Spinal cord (tissue), 4 donors: ENCODE data around the gene SEC14L5. TPM values are rescaled to one million over a fixed set of nuclear protein-coding genes. Genes with fewer than 3 reads are reported as not detected.

Source experiments
- polyA plus RNA-seq, 2 donors: library from polyadenylated mRNA; unstranded; fragments of 120-200 nt; gene quantifications; one replicate each; pipeline ENCODE4 v1.2.1, GENCODE V29; 2013; ENCODE audit not compliant: insufficient read length in 2 of 2
- total RNA-seq, 2 donors: library from RNA; depleted of rRNA in 1 of 2; stranded (reverse); fragments of 120-200 nt in 1 of 2; fragments of >200 nt in 1 of 2; gene quantifications; one replicate each; pipeline versions ENCODE4 v1.2.3 to v1.2.4, GENCODE V29; 2013 to 2014

SEC14L5 gene
- total and polyA plus RNA-seq, 4 donors = 0.93 to 4.5 (median 1.7) TPM

Other genes starting within 250 kb of the SEC14L5 start
- gene ANKS3, start 224.1 kb upstream of the SEC14L5 start, total RNA-seq = 10 to 100 TPM; 20.2 to 29.0 TPM
- 10 to 100 TPM; 29.6 to 48.1 TPM for gene ANKS3, start 224.1 kb upstream of the SEC14L5 start, polyA plus RNA-seq
- 1 to 10 TPM; 1.2 to 4.1 TPM for gene DNAAF8, start 223.8 kb upstream of the SEC14L5 start, total RNA-seq
- 1 to 10 TPM; 5.4 to 6.0 TPM for gene DNAAF8, start 223.8 kb upstream of the SEC14L5 start, polyA plus RNA-seq
- 10 to 100 TPM in 1 of 2 donors, 1 to 10 TPM in 1; 5.8 to 15.3 TPM for gene ZNF500, start 191.2 kb upstream of the SEC14L5 start, total RNA-seq
- 10 to 100 TPM; 13.6 to 21.7 TPM for gene ZNF500, start 191.2 kb upstream of the SEC14L5 start, polyA plus RNA-seq
- gene SEPTIN12, start 170.0 kb upstream of the SEC14L5 start, total RNA-seq = under 1 TPM in 1 of 2 donors, not detected in 1; 0.28 TPM
- under 1 TPM; 0.47 to 1.00 TPM for gene SEPTIN12, start 170.0 kb upstream of the SEC14L5 start, polyA plus RNA-seq
- gene SMIM22, start 163.0 kb upstream of the SEC14L5 start, total RNA-seq = not detected
- 1 to 10 TPM; 1.4 to 2.4 TPM for gene SMIM22, start 163.0 kb upstream of the SEC14L5 start, polyA plus RNA-seq
- 10 to 100 TPM; 42.3 to 56.3 TPM for gene ROGDI, start 155.7 kb upstream of the SEC14L5 start, total RNA-seq
- 100 to 1,000 TPM; 123 to 134 TPM for gene ROGDI, start 155.7 kb upstream of the SEC14L5 start, polyA plus RNA-seq
- gene GLYR1, start 111.0 kb upstream of the SEC14L5 start, total RNA-seq = 10 to 100 TPM; 52.5 to 55.2 TPM
- gene GLYR1, start 111.0 kb upstream of the SEC14L5 start, polyA plus RNA-seq = 100 to 1,000 TPM; 106 to 134 TPM
- 10 to 100 TPM; 13.8 to 17.5 TPM for gene UBN1, start 110.8 kb upstream of the SEC14L5 start, total RNA-seq
- 10 to 100 TPM; 15.6 to 17.1 TPM for gene UBN1, start 110.8 kb upstream of the SEC14L5 start, polyA plus RNA-seq
- 1 to 10 TPM; 2.7 to 3.8 TPM for gene PPL, start 21.2 kb upstream of the SEC14L5 start, total RNA-seq
- gene PPL, start 21.2 kb upstream of the SEC14L5 start, polyA plus RNA-seq = 1 to 10 TPM; 3.6 to 5.6 TPM
- 1 to 10 TPM; 6.9 to 7.3 TPM for gene NAGPA, start 75.6 kb downstream of the SEC14L5 start, total RNA-seq
- gene NAGPA, start 75.6 kb downstream of the SEC14L5 start, polyA plus RNA-seq = 10 to 100 TPM; 10.5 to 15.1 TPM
- gene C16orf89, start 107.6 kb downstream of the SEC14L5 start, total RNA-seq = 100 to 1,000 TPM in 1 of 2 donors, 10 to 100 TPM in 1; 48.6 to 416 TPM
- 10 to 100 TPM; 17.7 to 71.9 TPM for gene C16orf89, start 107.6 kb downstream of the SEC14L5 start, polyA plus RNA-seq
- 10 to 100 TPM; 14.5 to 24.1 TPM for gene ALG1, start 113.5 kb downstream of the SEC14L5 start, total RNA-seq
- 10 to 100 TPM; 19.9 to 22.3 TPM for gene ALG1, start 113.5 kb downstream of the SEC14L5 start, polyA plus RNA-seq
- gene EEF2KMT, start 139.5 kb downstream of the SEC14L5 start, total RNA-seq = 1 to 10 TPM; 6.7 to 8.0 TPM
- gene EEF2KMT, start 139.5 kb downstream of the SEC14L5 start, polyA plus RNA-seq = 10 to 100 TPM; 15.0 to 15.3 TPM